ENCODE results near the gene ACTG2.

DNA sequence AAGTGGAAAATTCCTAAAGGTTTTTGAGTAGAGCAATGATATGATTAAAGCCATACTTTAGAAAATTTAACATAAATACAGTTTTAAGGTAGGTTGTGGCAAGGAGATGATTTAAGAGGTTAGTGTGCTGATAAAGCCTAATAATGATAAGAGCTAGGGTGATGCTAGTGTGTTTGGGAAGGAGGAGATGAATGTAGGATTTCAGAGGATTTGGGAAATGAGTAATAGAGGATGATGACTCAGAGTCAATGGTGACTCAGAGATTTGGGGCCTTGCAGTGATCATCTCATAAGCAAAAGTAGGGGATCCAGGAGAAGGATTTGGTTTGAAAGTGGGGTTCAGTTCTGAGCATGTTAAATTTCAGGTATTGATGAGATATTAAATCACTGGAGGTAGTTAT is 40.8 kb upstream of the ACTG2 start:
- TF ChIP-seq, protein P1, sequence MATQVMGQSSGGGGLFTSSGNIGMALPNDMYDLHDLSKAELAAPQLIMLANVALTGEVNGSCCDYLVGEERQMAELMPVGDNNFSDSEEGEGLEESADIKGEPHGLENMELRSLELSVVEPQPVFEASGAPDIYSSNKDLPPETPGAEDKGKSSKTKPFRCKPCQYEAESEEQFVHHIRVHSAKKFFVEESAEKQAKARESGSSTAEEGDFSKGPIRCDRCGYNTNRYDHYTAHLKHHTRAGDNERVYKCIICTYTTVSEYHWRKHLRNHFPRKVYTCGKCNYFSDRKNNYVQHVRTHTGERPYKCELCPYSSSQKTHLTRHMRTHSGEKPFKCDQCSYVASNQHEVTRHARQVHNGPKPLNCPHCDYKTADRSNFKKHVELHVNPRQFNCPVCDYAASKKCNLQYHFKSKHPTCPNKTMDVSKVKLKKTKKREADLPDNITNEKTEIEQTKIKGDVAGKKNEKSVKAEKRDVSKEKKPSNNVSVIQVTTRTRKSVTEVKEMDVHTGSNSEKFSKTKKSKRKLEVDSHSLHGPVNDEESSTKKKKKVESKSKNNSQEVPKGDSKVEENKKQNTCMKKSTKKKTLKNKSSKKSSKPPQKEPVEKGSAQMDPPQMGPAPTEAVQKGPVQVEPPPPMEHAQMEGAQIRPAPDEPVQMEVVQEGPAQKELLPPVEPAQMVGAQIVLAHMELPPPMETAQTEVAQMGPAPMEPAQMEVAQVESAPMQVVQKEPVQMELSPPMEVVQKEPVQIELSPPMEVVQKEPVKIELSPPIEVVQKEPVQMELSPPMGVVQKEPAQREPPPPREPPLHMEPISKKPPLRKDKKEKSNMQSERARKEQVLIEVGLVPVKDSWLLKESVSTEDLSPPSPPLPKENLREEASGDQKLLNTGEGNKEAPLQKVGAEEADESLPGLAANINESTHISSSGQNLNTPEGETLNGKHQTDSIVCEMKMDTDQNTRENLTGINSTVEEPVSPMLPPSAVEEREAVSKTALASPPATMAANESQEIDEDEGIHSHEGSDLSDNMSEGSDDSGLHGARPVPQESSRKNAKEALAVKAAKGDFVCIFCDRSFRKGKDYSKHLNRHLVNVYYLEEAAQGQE (IDR thresholded peaks at IDR 0.05; ENCODE audit: insufficient replicate concordance, low read depth): no peak
- TF ChIP-seq, protein P2, sequence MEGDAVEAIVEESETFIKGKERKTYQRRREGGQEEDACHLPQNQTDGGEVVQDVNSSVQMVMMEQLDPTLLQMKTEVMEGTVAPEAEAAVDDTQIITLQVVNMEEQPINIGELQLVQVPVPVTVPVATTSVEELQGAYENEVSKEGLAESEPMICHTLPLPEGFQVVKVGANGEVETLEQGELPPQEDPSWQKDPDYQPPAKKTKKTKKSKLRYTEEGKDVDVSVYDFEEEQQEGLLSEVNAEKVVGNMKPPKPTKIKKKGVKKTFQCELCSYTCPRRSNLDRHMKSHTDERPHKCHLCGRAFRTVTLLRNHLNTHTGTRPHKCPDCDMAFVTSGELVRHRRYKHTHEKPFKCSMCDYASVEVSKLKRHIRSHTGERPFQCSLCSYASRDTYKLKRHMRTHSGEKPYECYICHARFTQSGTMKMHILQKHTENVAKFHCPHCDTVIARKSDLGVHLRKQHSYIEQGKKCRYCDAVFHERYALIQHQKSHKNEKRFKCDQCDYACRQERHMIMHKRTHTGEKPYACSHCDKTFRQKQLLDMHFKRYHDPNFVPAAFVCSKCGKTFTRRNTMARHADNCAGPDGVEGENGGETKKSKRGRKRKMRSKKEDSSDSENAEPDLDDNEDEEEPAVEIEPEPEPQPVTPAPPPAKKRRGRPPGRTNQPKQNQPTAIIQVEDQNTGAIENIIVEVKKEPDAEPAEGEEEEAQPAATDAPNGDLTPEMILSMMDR (IDR thresholded peaks at IDR 0.05; ENCODE audit: insufficient read depth, low read length): no peak
- no peak for TF ChIP-seq POLR2AphosphoS5 (IDR thresholded peaks at IDR 0.05; ENCODE audit: low read depth)
